ENCODE measurements around the gene CASD1.

Gene CASD1

DNA sequence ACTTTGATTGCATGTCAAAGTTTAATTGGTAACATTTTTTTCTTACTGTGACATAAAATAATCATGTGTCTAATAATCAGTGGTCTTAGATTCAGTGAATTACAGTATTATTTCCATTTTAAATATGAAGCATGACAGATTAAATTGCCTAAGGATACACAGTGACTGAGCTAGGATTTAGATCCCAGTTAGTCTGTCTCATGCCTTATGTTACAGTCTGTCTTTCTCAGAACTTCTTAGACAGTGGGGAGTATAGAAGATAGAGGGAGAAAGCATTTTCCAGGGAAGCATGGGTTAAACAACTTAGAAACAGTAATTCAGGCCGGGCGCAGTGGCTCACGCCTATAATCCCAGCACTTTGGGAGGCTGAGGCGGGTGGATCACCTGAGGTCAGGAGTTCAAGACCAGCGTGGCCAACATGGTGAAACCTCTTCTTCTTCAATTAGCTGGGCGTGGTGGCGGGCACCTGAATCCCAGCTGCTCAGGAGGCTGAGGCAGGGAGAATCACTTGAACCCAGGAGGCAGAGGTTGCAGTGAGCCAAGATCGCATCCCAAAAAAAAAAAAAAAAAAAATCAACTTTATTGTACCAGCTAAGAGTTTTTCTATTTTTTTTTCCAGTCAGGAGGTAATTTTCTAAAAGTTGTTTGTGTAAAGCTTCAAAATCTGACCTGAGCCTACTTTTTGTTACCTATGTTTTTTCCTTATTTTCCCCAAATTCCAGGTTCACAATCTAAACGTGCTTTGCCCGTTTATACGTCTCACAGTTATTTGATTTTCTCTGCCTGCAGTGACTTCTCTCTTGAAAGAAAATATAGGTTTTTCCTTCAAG is 3.3 kb downstream of the CASD1 start:
- no peak for ATAC-seq
- DNase-seq, result no peak

- no peak for ATAC-seq
- DNase-seq, result no peak
Measured at GRCh38 chr7:94513565-94513860, 3.9 kb downstream of the CASD1 start.

DNA sequence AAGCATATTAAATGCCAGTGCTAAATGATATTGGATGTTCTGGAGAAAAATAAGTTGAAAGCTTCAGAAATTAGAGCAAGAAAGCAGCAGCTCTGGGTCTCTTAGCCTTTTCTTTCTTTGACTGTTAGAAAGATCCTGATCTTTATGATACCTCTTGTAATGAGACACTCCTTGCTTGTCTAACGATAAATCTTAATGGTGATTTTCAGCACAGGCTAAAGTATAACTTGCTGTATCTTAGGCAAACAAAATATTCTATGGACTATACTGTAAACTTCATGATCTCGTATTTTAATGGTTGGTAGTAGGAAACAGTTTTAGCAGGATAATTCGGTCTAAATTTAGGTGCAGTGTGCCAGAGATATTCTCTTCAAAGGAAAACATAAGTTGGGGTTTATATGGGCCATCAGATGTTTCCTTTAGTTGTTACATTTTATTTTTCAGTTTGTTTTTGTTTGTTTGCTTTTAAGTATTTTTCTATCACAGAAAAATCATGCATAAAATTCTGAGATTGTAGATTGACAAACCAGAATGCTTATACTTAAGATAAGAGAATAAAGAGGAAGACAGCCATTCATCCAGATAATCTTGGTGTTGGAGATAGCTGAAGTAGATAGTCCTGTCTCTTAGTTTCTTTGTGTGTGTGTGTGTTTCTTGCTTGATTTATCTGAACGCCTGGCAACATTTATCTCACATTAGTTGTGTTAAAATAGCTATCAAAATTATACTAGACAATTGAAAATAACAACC is 4.7 kb downstream of the CASD1 start:
- ATAC-seq (no peak), DNase-seq (no peak)

DNA sequence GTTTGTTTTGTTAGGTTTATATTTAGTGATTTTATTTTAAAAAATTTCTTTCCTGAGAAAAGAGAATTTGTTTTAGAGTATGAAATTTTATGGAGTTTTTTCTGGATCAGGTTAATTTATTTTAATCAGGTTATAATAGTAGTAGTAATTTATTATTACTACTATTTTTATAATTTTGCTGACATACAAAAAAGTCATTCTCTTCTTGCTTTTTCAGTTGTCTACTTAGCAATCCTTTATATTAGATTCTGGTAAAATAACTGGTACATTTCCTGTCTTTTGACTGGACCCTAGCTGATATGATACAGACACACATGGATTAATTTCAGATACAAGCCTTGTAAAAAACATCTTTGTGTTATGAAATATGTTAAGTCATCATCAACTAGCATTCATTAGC is 5.3 kb downstream of the CASD1 start:
- no peak for DNase-seq
- no peak for ATAC-seq

DNA sequence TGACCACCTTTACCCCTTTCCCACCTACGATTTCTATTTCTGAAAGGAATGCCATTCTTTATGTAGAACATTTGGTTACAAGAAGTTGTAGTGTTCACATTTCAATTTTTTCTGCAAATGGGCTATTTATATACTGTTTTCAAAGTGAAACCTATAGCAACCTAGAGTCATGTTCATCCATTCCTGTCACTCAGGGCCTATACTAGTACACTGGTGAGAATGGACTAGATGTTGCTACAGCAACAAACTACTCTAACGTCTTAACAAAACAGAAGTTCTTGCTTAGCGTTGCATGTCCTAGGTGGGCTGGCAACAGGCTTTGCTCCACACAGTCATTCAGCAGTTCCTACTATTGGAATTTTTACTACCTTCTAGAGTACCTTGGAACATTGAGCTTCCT is 16.3 kb downstream of the CASD1 start:
- ATAC-seq, result no peak
- no peak for DNase-seq

DNA sequence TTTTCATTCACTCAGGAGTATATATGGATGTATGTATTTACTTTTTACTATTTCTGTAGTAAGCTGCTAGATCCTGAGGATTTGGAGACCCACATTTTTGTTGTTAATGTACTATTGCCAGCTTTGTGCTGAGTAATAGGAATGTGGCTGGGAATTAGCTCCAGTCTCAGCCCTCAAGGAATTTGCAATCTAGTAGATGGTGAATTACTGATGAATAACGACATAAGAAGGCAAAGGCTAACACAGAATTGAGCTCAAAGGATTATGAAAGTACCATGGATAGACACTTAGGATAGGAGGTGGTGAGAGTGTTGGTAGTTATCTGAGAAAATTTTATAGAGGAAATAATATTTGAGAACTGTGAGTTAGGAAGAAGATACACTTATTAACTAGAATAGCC is 19.9 kb downstream of the CASD1 start:
- ATAC-seq (no peak), DNase-seq (no peak)

DNA sequence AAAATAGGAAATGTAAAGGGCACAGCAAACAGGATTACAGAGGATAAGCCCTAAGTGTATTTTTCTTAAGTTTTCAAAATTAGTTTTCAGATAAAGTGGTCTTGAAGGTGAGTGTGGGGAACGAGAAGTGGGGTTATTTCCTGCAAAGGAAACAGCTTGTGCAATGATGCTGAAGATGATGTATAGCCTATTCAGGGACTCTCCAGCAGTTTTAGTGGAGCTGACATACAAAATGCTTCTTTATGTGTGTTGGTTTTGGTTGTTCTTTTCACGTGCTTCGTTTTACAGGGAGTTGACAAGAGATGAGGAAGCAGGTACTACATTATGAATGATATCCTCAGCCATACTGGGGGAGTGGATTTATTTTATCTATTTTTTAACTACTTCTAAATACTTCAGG is 20.5 kb downstream of the CASD1 start:
- ATAC-seq, result no peak
- no peak for DNase-seq

DNA sequence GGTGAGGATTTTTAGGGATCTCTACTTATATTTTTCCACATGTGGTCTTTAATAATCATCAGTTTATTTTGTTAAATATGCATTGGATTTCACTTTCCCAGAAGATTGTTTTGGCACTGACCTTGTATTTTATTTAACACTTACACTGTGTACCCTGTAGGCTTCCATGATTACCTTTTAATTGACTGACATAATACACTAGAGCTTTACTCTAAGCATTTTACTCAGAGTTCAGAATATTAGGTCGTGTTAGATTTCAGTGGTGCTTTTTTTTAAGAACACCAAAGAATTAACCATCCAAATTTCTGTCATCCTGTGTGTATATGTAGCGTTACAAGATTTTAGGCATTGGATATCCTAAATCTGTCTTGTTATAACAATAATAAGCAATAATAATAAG is 23.1 kb downstream of the CASD1 start:
- ATAC-seq, result no peak
- DNase-seq, result no peak

- ATAC-seq, result no peak
- no peak for DNase-seq
Measured at GRCh38 chr7:94540428-94540827, 30.8 kb downstream of the CASD1 start.

GRCh38 chr7:94547126-94547525 is 37.5 kb downstream of the CASD1 start:
- DNase-seq, result no peak
- ATAC-seq, result no peak

DNA sequence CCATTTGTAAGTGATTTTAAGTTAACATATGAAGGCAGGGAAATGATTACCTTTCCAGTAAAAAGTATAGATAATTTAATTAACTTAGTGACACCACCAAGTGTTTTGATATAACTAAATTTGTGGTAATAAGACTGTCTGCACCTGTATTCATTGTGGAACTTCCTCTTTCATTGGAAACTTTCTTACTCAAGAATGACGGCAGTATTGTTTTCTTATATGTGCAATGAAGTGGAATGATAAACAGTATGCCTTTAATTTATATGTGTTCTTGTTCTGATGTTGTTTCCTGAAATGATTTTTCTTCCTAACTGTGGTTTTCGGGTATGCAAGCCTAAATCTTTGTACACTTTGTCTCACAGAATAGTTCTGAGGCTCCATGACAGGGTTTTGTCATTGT is 46.4 kb downstream of the CASD1 start:
- no peak for DNase-seq
- no peak for ATAC-seq

DNA sequence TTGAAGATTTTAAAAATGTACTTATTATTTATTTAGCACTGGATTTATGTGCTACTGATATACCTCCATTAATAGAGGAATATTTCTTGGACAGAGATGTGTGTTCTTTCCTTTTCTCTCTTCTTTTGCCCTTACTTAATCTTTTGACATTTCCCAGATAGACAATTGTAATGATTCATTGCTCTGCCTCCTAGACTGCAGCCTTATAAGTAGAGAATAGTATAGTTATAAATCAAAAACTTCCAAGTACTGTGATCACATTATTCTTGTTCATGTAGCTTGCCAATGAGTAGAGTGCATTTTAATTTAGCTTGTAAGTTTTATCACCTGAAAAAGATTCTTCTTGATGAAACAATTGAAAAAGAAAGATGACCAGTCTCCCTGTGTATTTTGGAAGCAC is 47.6 kb downstream of the CASD1 start:
- DNase-seq, result no peak
- no peak for ATAC-seq

DNA sequence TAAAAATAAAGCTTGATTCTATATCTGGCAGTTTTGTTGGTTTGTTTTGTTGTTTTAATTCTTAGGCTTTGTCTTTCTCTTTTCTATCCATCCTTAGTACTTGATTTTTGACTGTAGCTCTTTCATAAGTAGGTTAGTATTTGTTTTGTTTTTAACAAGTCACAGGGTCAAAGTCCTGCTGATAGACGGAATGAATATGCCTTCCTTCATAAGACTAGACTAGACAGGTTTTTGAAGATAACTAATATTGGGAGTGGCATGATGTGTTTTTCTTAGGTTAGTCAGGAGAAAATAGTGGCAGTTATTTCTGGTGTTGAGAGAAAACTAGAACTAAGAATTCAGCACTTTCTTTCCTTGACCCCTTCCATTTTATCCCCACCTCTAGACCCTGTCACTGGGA is 50.4 kb downstream of the CASD1 start:
- ATAC-seq, result no peak
- DNase-seq, result no peak

- ATAC-seq (no peak), DNase-seq (no peak)
Measured at GRCh38 chr7:94561841-94562514, 52.4 kb downstream of the CASD1 start.

- no peak for DNase-seq
- no peak for ATAC-seq
Measured at GRCh38 chr7:94562525-94562924, 52.9 kb downstream of the CASD1 start.

GRCh38 chr7:94565247-94565894 is 55.8 kb downstream of the CASD1 start:
- ATAC-seq, result no peak
- no peak for DNase-seq

- ATAC-seq (no peak), DNase-seq (no peak)
Measured at GRCh38 chr7:94567396-94567795, 57.8 kb downstream of the CASD1 start.

DNA sequence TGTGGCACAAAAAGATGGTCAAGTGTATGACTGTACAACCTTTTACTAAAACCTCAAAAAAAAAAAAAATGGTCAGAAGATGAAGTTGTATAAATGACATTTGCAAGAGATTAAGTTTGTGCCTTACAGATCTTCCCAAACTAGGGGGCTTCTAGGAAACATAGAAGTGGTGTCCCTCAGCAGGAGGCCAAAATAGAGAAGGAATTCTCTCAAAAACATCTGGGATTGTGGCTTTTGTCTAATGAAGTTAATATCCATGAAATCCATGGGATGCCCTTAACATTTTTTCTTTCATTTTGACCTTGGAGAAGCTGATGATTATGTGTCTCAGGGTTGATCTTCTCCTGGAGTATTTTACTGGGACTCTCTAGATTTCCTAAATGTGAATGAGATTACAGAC is 62.2 kb downstream of the CASD1 start:
- DNase-seq (no peak), ATAC-seq (no peak)

DNA sequence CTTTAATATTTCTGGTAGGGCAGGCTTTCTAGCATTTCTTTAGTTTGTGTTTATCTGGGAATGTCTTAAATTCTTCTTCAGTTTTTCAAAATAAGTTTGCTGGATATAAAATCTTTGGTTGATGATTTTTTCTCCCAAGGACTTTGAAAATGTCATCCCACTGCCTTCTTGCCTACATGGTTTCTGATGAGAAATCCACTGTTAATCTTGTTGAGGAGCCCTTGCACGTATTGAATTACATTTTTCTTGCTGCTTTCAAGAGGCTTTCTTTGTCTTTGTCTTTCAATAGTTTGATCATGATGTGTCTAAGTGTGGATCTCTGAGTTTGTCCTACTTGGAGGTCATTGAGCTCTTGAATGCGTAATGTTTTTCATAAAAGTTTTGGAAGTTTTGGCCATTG is 66.0 kb downstream of the CASD1 start:
- ATAC-seq, result no peak
- DNase-seq, result no peak

DNA sequence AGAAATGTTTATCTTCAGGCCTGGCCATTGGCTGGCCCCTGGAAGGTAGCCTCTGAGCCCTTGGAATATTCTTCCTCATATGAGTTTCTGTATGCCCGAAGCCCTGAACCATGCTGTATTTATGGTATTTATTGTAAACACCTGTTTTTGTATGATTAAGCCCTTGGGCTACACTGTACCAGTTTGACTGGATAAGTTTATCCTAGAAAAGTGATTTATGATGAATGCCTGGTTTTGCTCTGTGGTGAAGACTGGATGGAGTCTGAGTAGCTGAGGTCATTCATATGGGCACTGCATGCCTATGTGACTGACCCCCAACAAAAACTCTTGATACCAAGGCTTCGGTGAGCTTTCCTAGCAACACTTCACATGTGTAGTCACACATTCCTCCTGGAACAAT is 66.7 kb downstream of the CASD1 start:
- ATAC-seq (no peak), DNase-seq (no peak)

DNA sequence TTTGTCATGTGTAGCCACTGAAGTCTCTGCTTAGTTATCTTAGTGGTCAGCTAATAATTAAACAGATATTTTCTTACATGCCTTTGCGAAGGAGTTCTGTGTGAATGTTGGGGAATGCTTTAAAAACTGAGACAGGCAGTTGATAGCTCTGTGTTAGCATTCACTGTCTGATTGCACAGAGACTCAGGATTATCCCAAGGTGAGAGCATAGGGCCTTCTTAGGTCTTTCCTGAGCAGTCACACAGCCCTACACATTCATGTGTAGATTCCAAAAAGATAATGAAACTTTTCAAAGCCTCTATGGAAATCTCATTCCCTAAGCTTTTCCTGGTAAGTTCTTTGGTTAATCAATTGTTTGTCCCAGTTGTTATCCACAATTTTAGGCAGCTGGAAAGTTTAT is 67.7 kb downstream of the CASD1 start:
- ATAC-seq (no peak), DNase-seq (no peak)

- ATAC-seq, result no peak
- DNase-seq, result no peak
Measured at GRCh38 chr7:94578614-94579013, 69.0 kb downstream of the CASD1 start.

- DNase-seq (no peak), ATAC-seq (no peak)
Measured at GRCh38 chr7:94579470-94579869, 69.9 kb downstream of the CASD1 start.

Data from stimulated activated naive CD8-positive, alpha-beta T cell treated with anti-CD3 and anti-CD28 coated beads, Interleukin-15, Interleukin-2, amounts not matched to agents 100 U/mL and 50 U/mL, for 24 hours (primary cell).